Measurements from ENCODE around the gene OGDH.

The OGDH gene

DNA sequence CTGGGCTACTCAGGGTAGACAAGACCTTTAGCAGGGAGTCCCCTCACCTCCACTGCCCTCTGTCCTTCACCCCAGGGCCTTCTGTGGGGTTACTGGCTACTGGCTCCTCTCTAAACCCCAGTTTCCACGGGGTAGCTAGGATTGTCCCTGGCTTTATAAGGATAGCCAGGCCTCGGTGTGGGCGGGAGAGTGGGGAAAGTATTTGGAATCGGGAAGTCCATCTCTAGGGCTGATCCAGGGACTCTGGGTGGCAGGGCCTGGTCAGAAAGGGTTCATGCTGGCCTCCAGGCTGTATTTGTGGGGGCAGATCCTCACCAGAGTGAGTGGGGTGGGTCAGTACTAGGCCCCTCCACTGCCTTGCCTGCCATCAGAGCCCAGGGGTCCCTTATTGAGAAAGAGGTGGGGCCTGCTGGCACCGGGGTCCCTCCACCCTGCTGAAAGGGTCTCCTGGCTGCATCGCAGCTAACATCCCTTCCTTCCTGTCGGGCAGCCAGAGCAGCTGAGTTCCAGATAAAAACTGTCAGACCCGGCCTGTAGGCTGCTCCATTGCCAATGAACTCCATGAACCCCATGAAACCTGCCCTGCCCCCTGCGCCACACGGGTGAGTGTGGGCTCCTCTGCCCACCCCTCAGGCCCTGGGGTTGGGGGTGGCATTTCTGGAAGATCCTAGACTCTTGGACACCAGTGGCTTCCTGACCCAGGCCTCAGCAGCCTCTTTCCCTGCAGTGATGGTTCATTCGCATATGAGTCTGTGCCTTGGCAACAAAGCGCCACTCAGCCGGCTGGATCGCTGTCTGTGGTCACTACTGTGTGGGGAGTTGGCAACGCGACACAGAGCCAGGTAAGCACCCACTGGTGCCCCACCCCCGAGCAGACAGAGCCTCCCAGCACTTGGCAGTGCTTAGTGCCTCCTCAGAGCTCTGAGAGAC, 149.5 kb downstream of the OGDH start:
- Histone ChIP-seq H3K79me2 (ENCODE audit: insufficient read depth, low read length) (peaks cover 14% of the 10 kb centered on the region; the same call in 1 of the 2 replicates), H4K20me1 (ENCODE audit: insufficient read depth, low read length) (no peaks in the 10 kb centered on the region), H3K4me1 (ENCODE audit: insufficient read depth, low read length, severe bottlenecking) (peaks cover 19% of the 10 kb centered on the region), H3K4me2 (ENCODE audit: low read length) (no peak overlapping the region), H3K4me3 (ENCODE audit: low read depth, low read length, poor library complexity, severe bottlenecking) (no peak overlapping the region), H3K9ac (ENCODE audit: low read length) (no peak overlapping the region), H2AFZ (ENCODE audit: low read length) (no peak overlapping the region), H3K36me3 (ENCODE audit: insufficient read depth, low read length) (peaks cover 42% of the 10 kb centered on the region), H3K27me3 (ENCODE audit: insufficient read depth, low read length) (no peaks in the 10 kb centered on the region), H3K9me3 (ENCODE audit: low read length) (no peaks in the 10 kb centered on the region), H3K9me2 (ENCODE audit: low read depth, low read length) (no peaks in the 10 kb centered on the region), H3K27ac (ENCODE audit: low read depth, low read length, poor library complexity, severe bottlenecking) (no peak overlapping the region), H3F3A (ENCODE audit: insufficient read depth, low read length) (no peaks in the 10 kb centered on the region)
- TF ChIP-seq EZH2 (IDR thresholded peaks at IDR 0.05; ENCODE audit: borderline replicate concordance, low read length), result no peak
- TF ChIP-seq, protein P1, sequence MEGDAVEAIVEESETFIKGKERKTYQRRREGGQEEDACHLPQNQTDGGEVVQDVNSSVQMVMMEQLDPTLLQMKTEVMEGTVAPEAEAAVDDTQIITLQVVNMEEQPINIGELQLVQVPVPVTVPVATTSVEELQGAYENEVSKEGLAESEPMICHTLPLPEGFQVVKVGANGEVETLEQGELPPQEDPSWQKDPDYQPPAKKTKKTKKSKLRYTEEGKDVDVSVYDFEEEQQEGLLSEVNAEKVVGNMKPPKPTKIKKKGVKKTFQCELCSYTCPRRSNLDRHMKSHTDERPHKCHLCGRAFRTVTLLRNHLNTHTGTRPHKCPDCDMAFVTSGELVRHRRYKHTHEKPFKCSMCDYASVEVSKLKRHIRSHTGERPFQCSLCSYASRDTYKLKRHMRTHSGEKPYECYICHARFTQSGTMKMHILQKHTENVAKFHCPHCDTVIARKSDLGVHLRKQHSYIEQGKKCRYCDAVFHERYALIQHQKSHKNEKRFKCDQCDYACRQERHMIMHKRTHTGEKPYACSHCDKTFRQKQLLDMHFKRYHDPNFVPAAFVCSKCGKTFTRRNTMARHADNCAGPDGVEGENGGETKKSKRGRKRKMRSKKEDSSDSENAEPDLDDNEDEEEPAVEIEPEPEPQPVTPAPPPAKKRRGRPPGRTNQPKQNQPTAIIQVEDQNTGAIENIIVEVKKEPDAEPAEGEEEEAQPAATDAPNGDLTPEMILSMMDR (IDR thresholded peaks at IDR 0.05; ENCODE audit: low read length), result no peak

DNA sequence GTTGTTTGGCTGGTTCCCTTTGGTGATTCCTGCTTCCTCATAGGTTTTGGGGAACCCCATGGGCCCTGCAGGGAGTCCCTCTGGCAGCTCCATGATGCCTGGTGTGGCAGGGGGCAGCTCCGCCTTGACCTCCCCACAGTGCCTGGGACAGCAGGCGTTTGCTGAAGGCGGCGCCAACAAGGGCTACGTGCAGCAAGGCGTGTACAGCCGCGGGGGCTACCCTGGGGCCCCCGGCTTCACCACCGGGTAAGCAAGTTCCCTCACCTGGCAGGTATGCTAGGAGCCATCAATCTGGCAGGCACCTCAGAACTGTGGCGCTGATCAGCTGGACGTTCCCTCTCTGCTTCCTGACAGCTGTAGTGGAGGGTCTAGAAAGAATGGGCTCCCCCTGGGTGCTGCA, 150.5 kb downstream of the OGDH start:
- Histone ChIP-seq H3K4me2 (ENCODE audit: low read length) (no peak overlapping the region), H3K4me3 (ENCODE audit: low read depth, low read length, poor library complexity, severe bottlenecking) (no peak overlapping the region), H4K20me1 (ENCODE audit: insufficient read depth, low read length) (no peaks in the 10 kb centered on the region), H3K79me2 (ENCODE audit: insufficient read depth, low read length) (peaks cover 10% of the 10 kb centered on the region; the same call in 1 of the 2 replicates), H3F3A (ENCODE audit: insufficient read depth, low read length) (no peaks in the 10 kb centered on the region), H3K9me3 (ENCODE audit: low read length) (no peaks in the 10 kb centered on the region), H3K27me3 (ENCODE audit: insufficient read depth, low read length) (no peaks in the 10 kb centered on the region), H3K9ac (ENCODE audit: low read length) (no peak overlapping the region), H3K4me1 (ENCODE audit: insufficient read depth, low read length, severe bottlenecking) (peaks cover 9% of the 10 kb centered on the region), H3K36me3 (ENCODE audit: insufficient read depth, low read length) (peaks cover 51% of the 10 kb centered on the region), H2AFZ (ENCODE audit: low read length) (no peak overlapping the region), H3K27ac (ENCODE audit: low read depth, low read length, poor library complexity, severe bottlenecking) (no peak overlapping the region), H3K9me2 (ENCODE audit: low read depth, low read length) (no peaks in the 10 kb centered on the region)
- TF ChIP-seq EZH2 (IDR thresholded peaks at IDR 0.05; ENCODE audit: borderline replicate concordance, low read length), result no peak
- TF ChIP-seq, protein P1 (IDR thresholded peaks at IDR 0.05; ENCODE audit: low read length), result no peak

DNA sequence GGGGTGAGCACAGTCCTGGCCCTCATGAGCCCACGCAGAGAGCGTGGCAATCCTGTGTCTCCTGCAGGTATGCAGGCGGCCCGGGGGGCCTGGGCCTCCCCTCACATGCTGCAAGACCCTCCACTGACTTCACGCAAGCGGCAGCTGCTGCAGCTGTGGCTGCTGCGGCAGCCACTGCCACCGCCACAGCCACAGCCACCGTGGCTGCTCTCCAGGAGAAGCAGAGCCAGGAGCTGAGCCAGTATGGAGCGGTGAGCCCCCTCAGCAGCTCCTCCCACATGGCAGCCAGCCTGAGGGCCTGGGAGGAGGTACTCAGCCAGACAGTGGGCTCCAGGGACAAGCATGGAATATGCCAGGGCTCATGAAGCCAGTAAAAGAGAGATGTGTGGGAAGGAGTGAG, 150.9 kb downstream of the OGDH start:
- H3K79me2 ChIP-seq (ENCODE audit: insufficient read depth, low read length), result peaks cover 10% of the 10 kb centered on the region; the same call in 1 of the 2 replicates
- no peaks in the 10 kb centered on the region for H3K9me2 ChIP-seq (ENCODE audit: low read depth, low read length)

More for the DNA sequence above, 150.9 kb downstream of the OGDH start:
- Histone ChIP-seq H3K4me1 (ENCODE audit: insufficient read depth, low read length, severe bottlenecking) (peaks cover 6% of the 10 kb centered on the region), H3K4me3 (ENCODE audit: low read depth, low read length, poor library complexity, severe bottlenecking) (no peak overlapping the region), H3F3A (ENCODE audit: insufficient read depth, low read length) (no peaks in the 10 kb centered on the region), H3K36me3 (ENCODE audit: insufficient read depth, low read length) (peaks cover 55% of the 10 kb centered on the region), H3K9me3 (ENCODE audit: low read length) (no peaks in the 10 kb centered on the region), H3K27ac (ENCODE audit: low read depth, low read length, poor library complexity, severe bottlenecking) (no peak overlapping the region), H3K27me3 (ENCODE audit: insufficient read depth, low read length) (no peaks in the 10 kb centered on the region), H4K20me1 (ENCODE audit: insufficient read depth, low read length) (no peaks in the 10 kb centered on the region), H2AFZ (ENCODE audit: low read length) (no peak overlapping the region), H3K4me2 (ENCODE audit: low read length) (no peak overlapping the region), H3K9ac (ENCODE audit: low read length) (no peak overlapping the region)
- TF ChIP-seq, protein P1 (IDR thresholded peaks at IDR 0.05; ENCODE audit: low read length), result no peak

All from OCI-LY1 (cell line).